Stimulated activated naive CD4-positive, alpha-beta T cell treated with Interleukin-2 at 50 U/mL for 16 hours (primary cell): ENCODE measurements around the gene IFI6.
"Not testable (repeated sequence)": the region's sequence is repeated elsewhere in the genome, so short reads cannot be mapped to it uniquely, and the experiment has no call there.

ENCODE experiments used
- DNase-seq: peaks from one replicate; lab custom pipeline; 2025; lab: John Stamatoyannopoulos, UW

IFI6 gene

DNA sequence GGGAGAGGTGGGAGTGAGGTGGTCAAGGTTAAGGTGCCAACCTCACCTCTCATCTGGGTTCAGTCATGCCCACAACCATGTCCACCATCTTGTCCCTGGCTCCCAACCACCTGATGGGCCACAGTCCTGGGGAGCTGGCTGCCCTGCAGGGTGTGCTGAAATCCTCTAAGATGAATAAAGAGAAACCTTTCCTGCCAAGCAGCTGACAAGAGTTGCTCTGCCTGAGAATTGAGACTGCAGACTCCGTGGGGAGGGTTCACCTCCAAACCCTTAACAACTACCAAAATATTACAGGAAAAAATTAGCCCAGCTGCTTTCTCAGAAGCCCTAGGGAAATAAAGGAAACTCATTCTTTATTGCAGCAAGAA, 21.8 kb downstream of the IFI6 start:
- DNase-seq = no peak

DNA sequence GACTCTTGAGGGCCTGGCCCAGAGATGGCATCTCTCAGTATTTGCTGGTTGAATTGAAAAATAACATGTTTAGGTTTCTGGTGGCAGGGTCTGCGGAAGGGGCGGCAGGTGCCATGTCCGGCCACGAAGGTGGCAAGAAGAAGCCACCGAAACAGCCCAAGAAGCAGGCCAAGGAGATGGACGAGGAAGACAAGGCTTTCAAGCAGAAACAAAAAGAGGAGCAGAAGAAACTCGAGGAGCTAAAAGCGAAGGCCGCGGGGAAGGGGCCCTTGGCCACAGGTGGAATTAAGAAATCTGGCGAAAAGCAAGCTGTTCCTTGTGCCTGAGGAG, 22.7 kb downstream of the IFI6 start:
- DNase-seq = no peak

DNA sequence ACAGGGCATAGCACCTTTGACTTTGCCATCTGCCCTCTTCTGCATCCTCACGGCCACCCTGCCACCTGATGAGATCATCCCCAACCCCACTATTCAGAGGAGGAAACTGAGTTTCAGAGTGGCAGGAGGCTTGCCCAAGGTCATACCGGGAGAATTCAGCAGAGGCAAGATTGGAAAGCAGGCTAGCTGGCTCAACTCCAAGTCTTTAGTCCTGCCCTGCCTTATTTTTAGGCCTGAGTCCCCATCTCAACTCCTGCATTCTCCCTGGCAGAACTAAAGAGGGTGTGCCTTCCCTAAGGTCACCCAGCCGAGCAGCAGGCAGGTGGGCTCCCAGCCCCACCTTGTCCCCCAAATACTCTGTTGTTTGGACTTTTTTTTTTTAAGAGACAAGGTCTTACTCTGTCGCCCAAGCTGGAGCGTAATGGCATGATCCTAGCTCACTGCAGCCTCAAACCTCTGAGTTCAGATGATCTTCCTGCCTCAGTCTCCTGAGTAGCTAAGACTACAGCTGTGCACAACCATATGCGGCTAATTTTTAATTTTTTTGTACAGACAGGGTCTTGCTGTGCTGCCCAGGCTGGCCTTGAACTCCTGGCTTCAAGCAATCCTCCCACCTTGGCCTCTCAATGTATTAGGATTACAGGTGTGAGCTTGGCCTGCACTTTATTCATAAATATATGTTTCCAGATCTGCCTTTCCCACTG, 23.2 kb downstream of the IFI6 start:
- no peak for DNase-seq

DNA sequence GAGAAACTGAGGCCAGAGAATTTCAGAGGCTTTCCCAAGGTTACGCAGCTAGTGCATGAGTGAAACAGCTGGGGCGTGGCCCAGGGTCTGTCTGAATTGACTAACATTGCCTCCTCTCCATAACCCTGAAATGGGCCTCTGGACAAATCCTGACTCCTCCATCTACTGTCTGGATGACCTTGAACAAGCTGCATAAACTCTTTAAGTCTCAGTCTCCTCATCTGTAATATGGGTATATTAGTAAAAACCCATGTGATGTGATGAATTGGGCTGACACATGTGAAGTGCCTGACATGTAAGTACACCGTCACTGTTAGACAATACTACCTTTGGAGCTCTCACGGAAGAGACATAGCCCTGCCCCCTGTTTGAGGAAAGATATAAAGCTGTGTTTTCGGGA, 24.7 kb downstream of the IFI6 start:
- DNase-seq = no peak

DNA sequence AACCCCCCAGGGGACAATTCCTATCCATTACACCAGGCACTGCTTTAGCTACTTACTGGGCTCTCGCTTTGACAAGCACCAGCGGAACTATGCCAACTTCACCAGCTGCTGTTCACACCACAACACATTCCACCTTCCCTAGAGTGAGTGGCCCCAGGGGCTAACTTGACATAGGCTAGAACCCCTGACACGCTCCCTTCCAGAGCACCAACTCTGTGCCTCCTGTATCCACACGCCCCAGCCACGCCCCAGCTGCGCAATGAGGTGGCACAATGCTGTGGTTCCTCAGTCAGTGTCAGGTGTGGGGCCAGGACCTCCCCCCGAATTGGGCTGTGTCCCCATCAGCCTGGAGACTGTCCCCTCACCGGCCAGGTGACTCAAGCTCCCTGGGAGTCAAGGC, 25.3 kb downstream of the IFI6 start:
- DNase-seq = no peak

DNA sequence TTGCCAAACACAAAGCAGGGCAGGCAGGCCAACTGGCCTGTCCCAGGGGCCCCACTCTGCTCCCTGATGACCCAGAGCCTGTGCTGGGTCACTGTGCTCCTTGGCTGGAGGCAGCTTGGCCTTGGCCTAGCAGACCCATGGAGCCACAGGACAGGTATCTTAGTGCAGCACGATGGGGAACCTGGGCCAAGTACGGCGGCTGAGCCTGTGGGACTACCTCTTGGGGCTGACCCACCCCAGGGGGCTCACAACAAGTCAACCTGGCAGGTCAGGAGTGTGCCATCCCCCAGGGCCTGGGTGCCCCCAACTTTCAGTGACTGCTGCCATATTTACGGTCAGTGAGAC, 26.9 kb downstream of the IFI6 start:
- no peak for DNase-seq

DNA sequence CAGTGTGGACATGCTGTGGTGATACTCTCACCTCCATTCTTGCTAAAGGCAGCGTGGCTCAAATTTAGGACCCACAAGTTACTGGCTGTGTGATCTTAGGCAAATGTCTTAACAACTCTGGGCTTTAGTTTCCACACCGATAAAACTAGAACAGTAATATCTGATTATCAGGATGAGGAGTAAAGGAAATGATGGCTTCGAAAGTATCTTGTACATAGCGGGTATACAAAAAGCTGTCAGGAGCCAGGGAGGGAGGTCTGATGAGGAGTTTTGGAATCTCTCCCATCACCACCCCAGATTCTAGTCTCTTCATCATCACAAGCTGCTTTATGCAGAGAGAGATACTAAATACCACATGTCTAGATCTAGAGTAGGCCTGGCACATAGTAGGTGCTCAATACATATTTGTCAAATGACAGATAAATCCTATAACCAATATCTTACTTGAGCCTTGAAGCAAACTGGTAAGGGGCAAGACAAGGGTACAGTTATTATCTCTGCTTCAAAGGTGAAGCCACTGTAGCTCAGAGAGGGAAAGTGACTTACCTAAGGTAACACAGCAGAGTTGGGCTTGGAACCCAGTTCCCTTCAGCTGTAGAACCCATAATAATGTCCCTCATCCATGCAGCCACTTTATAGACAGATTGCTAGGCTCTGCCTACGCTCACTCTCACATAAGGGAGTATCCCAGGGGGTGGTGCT, 27.5 kb downstream of the IFI6 start:
- DNase-seq = no peak

DNA sequence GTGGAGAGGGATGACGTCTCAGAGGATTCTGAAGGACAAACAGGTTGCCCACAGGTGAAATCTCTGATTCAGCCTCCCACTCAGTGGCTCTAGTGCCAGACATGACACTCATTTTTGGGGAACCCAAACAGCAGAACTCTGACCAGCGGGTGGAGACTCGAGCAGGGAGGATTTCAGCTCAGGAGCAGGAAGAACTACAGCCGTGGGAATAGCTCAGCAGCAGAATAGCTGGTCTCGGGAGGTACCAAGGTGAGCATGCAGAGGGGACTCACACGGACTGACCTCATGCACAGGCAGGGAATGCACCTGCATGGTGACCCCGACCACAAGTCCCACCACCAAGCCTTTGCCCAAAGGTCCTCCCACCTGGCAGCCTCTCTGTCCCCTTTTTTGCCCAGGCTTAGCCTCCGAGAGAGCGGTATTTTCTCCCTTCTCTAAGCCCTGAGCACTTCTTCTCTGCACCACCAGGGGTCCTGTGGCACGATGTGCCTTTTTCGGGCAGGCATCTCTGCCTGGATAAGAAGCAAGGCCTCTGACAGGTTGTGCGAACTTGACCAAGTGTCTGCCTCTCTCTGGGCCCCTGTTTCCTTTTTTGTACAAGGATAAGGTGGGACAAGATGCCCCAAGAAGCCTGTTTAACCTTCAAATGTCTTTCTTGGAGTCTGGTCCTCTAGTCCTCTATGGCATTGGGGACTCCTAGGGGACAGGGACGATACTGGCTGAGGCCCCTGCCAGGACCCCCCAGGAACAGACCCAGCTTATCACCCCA, 28.2 kb downstream of the IFI6 start:
- DNase-seq = peak; percentile 66

DNA sequence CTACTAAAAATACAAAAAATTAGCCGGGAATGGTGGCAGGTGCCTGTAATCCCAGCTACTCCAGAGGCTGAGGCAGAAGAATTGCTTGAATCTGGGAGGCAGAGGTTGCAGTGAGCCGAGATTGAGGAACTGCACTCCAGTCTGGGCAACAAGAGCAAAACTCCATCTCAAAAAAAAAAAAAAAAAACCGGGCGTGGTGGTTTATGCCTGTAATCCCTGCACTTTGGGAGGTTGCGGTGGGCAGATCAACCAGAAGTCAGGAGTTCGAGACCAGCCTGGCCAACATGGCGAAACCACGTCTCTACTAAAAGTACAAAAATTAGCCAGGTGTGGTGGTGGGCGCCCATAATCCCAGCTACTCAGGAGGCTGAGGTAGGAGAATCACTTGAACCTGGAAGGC, 31.5 kb downstream of the IFI6 start:
- DNase-seq = not testable (repeated sequence)

DNA sequence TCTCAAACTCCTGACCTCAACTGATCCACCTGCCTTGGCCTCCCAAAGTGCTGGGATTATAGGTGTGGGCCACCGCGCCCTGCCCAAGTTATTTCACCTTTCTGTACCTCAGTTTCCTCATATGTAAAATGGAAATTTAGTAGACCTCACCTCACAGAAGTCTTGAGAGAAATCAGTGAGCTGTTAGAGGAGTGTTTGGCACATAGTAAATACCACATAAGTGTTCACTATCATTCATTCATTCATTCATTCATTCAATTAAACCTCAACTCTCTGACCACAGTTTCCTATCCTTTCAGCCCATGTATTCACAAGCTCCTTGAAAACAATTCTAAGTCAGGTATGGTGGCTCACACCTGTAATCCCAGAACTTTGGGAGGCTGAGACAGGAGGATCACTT, 33.2 kb downstream of the IFI6 start:
- DNase-seq = no peak

DNA sequence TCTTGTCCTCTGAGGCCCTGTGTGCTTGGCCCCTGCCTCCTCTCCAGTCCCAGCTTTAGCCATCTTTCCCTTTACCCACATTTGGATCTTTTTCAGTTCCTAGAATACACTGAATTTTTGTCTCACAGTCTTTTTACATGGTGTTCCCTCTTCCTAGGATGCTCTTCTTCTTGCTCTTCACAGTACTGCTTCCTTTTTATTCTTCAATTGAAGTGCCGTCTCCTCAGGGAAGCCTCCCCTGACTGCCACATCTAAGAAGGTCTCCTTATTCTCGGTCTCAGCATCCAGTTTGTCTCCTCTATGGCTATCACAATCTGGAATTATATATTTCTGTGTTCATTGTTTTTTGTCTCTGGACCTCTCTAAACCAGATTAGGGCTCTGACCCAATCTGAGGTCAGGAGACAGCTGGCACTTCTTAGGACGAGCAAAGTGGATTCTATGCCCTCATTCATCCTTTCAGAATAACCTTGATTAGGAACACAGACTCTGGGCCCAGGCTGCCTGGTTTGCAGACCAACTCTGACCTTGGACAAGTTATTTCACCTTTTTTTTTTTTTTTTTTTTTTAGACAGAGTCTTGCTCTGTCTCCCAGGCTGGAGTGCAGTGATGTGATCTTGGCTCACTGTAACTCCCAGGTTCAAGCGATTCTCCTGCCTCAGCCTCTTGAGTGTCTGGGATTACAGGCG, 33.8 kb downstream of the IFI6 start:
- DNase-seq = no peak

DNA sequence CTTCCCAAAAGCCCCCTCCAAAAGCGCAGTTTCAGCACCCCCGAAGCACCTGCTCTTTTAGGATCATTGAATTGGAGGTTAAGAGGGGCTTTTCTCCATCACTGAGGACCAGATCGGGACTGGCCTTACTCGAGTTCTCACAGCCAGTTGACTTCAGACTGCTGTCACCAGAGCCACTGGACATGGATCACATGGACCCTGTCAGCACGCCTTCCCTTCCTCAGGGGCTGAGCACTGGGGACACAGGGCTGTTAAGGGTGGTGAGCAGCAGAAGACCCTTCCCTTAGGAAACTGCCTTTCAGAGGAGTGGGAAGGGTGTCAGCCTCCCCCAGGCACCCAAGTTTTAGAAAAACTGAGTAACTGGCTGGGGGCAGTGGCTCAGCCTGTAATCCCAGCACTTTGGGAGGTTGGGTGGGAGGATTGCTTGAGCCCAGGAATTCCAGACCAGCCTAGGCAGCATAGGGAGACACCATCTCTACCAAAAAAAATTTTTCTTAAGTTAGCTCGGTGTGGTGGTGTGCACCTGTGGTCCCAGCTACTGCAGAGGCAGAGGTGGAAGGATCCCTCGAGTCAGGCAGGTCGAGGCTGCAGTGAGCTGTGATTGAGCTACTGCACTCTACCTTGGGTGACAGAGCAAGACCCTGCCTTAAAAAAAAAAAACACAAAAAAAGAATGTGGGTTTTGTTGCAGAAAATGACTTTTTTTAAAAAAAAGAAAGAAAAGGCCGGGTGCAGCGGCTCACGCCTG, 36.4 kb downstream of the IFI6 start:
- no peak for DNase-seq

DNA sequence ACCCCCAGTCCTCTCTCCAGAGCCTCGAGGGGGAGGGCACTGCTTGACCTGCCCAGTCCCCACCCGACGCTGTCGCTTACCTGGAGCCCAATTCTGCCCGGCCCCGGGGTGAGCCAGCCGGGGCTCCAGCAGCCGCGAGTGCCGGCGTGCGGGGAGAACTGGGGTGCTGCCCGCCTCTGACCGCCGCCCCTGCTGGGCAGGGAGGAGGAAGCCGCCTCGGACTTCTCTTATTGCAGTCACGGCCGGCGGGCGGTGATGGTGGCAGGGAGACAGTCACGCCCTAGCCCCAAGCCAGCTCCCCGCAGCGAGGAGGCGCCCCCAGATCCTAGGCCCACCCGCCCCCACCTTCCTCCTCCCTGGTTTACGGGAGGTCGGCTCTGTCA, 37.0 kb downstream of the IFI6 start, which contains the start of gene FGR:
FGR (minus strand) TSS at position 201 of the 383 bp plus-strand sequence. CDS start 11,269 bp downstream, outside the sequence.
- no peak for DNase-seq

DNA sequence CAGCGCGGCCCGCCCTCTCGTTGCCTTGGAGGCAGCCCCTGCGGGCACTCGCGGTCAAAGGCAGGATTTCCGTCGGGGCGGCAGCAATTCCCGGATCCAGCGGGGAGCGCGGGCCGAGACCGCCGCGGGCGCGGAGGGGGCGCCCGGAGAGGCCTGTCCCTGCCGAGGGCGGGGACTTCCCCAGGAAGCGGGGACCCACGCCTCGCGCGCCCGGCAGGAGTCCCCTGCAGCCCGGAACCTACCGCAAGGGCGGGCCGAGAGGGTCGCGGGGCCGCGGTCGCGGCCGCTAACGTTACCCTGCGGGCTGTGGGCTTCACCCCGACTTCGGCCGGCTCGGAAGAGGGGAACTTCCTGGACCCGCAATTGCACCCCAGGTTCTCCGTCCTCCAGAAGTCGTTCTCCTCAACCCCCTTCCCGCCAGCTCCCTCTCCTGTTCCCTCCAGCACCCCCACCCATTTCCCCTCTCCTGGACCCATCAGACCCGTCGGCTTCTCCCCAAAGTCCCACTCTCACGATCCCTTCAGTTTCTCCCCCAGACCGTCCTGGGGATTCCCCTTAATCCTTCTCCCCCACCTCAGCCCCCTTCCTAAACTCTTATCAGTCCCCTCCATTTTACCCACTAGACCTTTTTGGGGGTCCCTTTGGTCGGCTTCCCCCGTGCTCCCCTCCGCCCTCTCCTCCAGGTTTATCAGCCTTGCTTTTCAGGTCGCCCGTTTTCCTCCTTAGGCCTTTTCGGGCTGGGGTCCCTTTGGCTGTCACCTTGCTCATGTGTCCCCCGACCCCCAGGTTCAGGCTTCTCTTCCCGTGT, 37.6 kb downstream of the IFI6 start:
- DNase-seq = peak; percentile 40

DNA sequence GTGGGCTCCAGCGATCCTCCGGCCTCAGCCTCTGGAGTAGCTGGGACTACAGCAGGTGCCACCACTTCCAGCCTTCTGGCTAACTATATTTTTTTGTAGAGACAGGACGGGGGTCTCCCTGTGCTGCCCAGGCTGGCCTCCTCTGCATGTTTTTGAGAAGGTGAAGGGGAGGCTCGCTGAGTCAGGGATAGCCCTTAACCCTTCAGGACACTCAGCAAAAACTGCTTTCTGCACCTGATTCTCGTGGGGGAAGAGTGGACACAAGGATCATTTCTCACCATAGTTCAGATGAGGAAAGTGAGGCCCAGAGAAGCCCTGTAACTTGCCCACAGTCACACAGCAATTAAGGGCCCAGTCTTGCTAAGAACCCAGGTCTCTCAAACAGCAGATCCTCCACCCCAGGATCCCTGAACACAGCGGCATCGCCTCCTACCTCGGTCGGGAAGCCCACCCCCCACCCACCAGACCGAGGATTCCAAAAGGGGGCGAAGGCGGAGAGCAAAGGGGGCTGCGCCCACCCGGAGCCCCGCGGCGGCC, 38.3 kb downstream of the IFI6 start:
- DNase-seq = no peak

DNA sequence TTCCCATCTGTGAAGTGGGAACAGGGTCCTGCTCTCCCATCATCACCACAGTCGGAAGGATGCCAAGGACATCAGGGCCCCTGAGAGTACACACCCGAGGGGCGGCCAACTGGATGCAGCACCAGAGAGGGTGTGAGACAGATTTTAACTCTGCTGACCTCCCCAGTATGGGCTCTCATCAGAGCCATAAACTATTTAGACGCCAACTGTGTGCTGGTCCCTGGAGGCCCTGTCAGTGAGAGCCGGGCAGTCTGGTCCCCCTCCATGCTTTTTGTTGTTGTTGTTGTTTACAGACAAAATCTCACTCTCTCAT, 38.7 kb downstream of the IFI6 start:
- no peak for DNase-seq

DNA sequence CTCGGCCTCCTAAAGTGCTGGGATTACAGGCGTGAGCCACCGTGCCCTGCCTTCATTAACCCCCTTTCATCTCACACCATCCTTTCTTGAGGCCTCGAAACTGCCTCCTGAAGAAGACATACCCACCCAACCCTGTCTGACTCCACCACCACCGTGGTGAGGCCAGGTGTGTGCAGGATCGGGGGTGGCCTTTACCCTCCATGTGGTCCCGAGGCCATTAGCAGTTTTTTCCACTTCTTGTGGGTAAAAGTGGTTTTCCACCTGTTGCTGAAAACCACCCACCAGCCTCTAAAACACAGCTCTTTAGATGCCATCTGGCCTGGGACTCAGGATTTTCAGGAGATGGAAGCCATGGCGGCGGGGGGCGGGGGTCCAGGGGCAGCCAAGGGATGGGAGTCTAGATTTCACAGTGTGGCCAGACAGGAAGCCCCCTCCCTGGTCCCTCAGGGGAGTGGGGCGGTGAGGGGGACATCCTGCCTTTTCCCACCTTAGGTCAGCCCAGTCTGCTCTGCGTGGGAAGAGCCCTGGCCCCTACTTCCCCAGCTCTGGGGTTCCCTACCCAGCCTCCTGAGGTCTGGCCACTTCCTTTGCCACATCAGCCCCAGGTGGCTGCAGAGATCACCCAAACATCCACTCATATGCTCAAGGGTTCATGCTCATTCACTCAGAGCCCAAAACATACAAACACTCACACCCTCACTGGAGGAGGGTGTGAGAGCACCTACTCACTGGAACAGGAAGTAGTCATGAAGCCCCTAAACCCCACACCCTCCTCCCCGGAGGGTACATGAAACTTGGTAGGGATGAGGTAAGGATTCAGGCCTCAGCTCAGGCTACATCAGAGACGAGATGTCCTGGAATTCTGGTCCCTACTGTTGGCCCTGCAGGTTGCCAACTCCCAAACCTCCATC, 39.4 kb downstream of the IFI6 start:
- peak; percentile 56 for DNase-seq

DNA sequence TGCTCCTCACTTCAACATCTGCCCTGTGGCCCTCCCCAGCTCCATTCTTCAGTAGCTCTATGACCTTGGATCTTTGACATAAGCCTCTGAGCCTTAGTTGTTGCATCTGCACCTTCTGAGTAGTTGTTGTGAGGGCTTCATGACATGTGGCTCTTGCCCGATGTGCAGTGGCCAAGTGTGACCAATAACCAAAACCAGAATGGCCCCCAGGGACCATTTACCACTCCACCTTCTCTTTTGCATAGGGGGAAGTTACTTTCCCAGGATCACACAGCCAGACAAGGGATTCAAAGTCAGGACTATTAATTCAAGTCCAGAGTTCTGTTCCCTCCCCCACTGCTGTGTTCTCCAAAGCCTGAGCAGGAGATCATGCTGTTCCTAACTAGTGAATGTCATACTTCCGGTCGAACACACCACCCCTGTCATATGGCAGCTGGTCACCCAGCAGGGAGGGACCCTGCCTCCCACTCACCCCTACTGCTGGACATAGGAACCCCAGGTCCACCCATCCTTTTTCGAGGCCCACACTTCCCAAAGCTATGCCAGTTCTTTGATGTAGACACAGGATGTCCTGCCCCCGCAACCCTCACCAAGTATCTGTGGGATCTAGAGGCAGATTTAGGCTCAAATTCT, 41.0 kb downstream of the IFI6 start:
- DNase-seq = no peak

DNA sequence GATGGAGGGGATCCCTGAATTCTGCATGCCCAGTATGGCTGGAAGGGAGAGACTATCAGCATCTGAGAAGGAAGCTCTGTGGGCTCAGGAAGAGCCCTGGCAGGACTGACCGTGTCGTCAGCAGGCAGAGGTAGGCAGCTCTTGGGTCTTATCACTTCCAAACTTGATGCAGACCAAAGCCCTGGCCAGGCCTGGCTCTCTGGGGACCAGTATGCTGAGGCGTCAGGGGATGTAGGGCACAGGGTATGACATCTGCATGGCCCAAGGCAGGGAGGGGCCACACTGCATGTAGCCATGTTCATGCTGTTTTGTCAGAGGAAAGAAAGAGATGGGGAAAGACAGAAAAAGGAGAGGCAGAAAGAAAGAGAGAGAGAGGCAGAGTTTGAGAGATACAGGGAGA, 43.3 kb downstream of the IFI6 start:
- DNase-seq = no peak

DNA sequence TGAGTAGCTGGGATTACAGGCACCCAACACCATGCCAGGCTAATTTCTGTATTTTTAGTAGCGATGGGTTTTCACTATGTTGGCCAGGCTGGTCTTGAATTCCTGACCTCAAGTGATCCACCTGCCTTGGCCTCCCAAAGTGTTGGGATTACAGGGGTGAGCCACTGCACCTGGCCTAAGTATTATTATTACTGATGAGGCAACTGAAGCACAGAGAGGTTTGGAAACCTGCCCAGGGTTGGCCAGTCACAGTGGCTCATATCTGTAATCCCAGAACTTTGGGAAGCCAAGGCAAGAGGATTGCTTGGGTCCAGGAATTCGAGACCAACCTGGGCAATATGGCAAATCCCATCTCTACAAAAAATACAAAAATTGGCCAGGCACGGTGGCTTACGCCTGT, 44.3 kb downstream of the IFI6 start:
- DNase-seq = not testable (repeated sequence)
